ENCODE measurements around the gene SEMA3E. TPM values are rescaled to one million over a fixed set of nuclear protein-coding genes. Genes with fewer than 3 reads are reported as not detected.

SEMA3E gene
- polyA plus RNA-seq, 1 donor from 2014 or later: 0.98 TPM

- Histone ChIP-seq H3K9me3 (ENCODE audit: low read length) (no peaks in the 10 kb centered on the region), H3K9ac (ENCODE audit: low read length) (no peak overlapping the region), H3K9me2 (ENCODE audit: insufficient read depth, low read length) (no peaks in the 10 kb centered on the region), H3K27ac (ENCODE audit: low read length) (no peak overlapping the region), H3F3A (ENCODE audit: insufficient read depth, low read length, poor library complexity, severe bottlenecking) (no peaks in the 10 kb centered on the region), H2AFZ (ENCODE audit: low read depth, low read length) (no peak overlapping the region), H3K36me3 (ENCODE audit: insufficient read depth, low read length) (no peaks in the 10 kb centered on the region), H3K4me2 (ENCODE audit: low read length) (no peak overlapping the region), H3K27me3 (ENCODE audit: insufficient read depth, low read depth, low read length) (no peaks in the 10 kb centered on the region), H4K20me1 (ENCODE audit: insufficient read depth) (no peaks in the 10 kb centered on the region), H3K79me2 (replicated peaks; ENCODE audit: insufficient read depth, low read length) (no peaks in the 10 kb centered on the region), H3K4me3 (ENCODE audit: low read length) (no peak overlapping the region)
- TF ChIP-seq MXI1 (conservative IDR thresholded peaks at IDR 0.05; ENCODE audit: poor library complexity, severe bottlenecking) (no peak), TAF1 (IDR thresholded peaks at IDR 0.05; ENCODE audit: low read depth) (no peak), EP300 (conservative IDR thresholded peaks at IDR 0.05; ENCODE audit: poor library complexity, severe bottlenecking) (no peak), POLR2AphosphoS5 (IDR thresholded peaks at IDR 0.05) (no peak), RAD21 (conservative IDR thresholded peaks at IDR 0.05) (no peak), REST (IDR thresholded peaks at IDR 0.05; ENCODE audit: borderline replicate concordance) (no peak), SMC3 (conservative IDR thresholded peaks at IDR 0.05; ENCODE audit: poor library complexity) (no peak), CTCF (IDR thresholded peaks at IDR 0.05; ENCODE audit: poor library complexity, severe bottlenecking) (no peak), EZH2 (IDR thresholded peaks at IDR 0.05; ENCODE audit: borderline replicate concordance, insufficient read depth, low read length, poor library complexity, severe bottlenecking) (no peak)
Observed at GRCh38 chr7:83466956-83467355, 182.0 kb downstream of the SEMA3E start.

- no peak overlapping the region for H3K27ac ChIP-seq (ENCODE audit: low read length)
Observed at GRCh38 chr7:83466187-83466923, 182.6 kb downstream of the SEMA3E start.

More at GRCh38 chr7:83466187-83466923, 182.6 kb downstream of the SEMA3E start:
- H3K27me3 ChIP-seq (ENCODE audit: insufficient read depth, low read depth, low read length): no peaks in the 10 kb centered on the region
- no peaks in the 10 kb centered on the region for H3K9me2 ChIP-seq (ENCODE audit: insufficient read depth, low read length)
- no peak overlapping the region for H3K4me3 ChIP-seq (ENCODE audit: low read length)
- H3F3A ChIP-seq (ENCODE audit: insufficient read depth, low read length, poor library complexity, severe bottlenecking): no peaks in the 10 kb centered on the region
- no peak overlapping the region for H2AFZ ChIP-seq (ENCODE audit: low read depth, low read length)
- no peaks in the 10 kb centered on the region for H3K9me3 ChIP-seq (ENCODE audit: low read length)
- no peak overlapping the region for H3K9ac ChIP-seq (ENCODE audit: low read length)
- no peak overlapping the region for H3K4me2 ChIP-seq (ENCODE audit: low read length)
- no peaks in the 10 kb centered on the region for H3K36me3 ChIP-seq (ENCODE audit: insufficient read depth, low read length)
- no peaks in the 10 kb centered on the region for H3K79me2 ChIP-seq (replicated peaks; ENCODE audit: insufficient read depth, low read length)
- no peak for TF ChIP-seq RAD21 (conservative IDR thresholded peaks at IDR 0.05)
- no peak for TF ChIP-seq MXI1 (conservative IDR thresholded peaks at IDR 0.05; ENCODE audit: poor library complexity, severe bottlenecking)
- TF ChIP-seq REST (IDR thresholded peaks at IDR 0.05; ENCODE audit: borderline replicate concordance): no peak
- TF ChIP-seq POLR2AphosphoS5 (IDR thresholded peaks at IDR 0.05): no peak
- TF ChIP-seq EZH2 (IDR thresholded peaks at IDR 0.05; ENCODE audit: borderline replicate concordance, insufficient read depth, low read length, poor library complexity, severe bottlenecking): no peak
- no peak for TF ChIP-seq EP300 (conservative IDR thresholded peaks at IDR 0.05; ENCODE audit: poor library complexity, severe bottlenecking)
- no peak for TF ChIP-seq TAF1 (IDR thresholded peaks at IDR 0.05; ENCODE audit: low read depth)
- TF ChIP-seq CTCF (IDR thresholded peaks at IDR 0.05; ENCODE audit: poor library complexity, severe bottlenecking): no peak
- no peak for TF ChIP-seq SMC3 (conservative IDR thresholded peaks at IDR 0.05; ENCODE audit: poor library complexity)
- H4K20me1 ChIP-seq (ENCODE audit: insufficient read depth): no peaks in the 10 kb centered on the region

Data from neural cell (in vitro differentiated cells).